NCI-H345 (cell line): ENCODE data around the gene DHRS12.

Experiments
- DNase-seq: peaks from one replicate; lab custom pipeline; 2025; lab: John Stamatoyannopoulos, UW

Gene DHRS12

GRCh38 chr13:51758691-51759090 is 45.3 kb downstream of the DHRS12 start:
- DNase-seq: no peak

GRCh38 chr13:51756651-51757050 is 47.3 kb downstream of the DHRS12 start:
- no peak for DNase-seq

- no peak for DNase-seq
These were observed 56.2 kb downstream of the DHRS12 start for GRCh38 chr13:51747438-51748434.

GRCh38 chr13:51746802-51747201 is 57.2 kb downstream of the DHRS12 start:
- DNase-seq: no peak

- DNase-seq: no peak
These were observed 58.7 kb downstream of the DHRS12 start for GRCh38 chr13:51745243-51745642.

GRCh38 chr13:51742611-51743010 is 61.4 kb downstream of the DHRS12 start:
- DNase-seq: no peak

GRCh38 chr13:51742031-51742430 is 61.9 kb downstream of the DHRS12 start:
- no peak for DNase-seq

- DNase-seq: no peak
These were observed 63.3 kb downstream of the DHRS12 start for GRCh38 chr13:51740698-51741097.

- no peak for DNase-seq
These were observed 64.8 kb downstream of the DHRS12 start for GRCh38 chr13:51739027-51739764.

GRCh38 chr13:51738226-51738905 is 65.6 kb downstream of the DHRS12 start:
- no peak for DNase-seq

GRCh38 chr13:51737609-51738008 is 66.4 kb downstream of the DHRS12 start:
- DNase-seq: no peak

- DNase-seq: no peak
These were observed 69.2 kb downstream of the DHRS12 start for GRCh38 chr13:51734786-51735185.

GRCh38 chr13:51733374-51734298 is 70.3 kb downstream of the DHRS12 start:
- no peak for DNase-seq

GRCh38 chr13:51731759-51732158 is 72.2 kb downstream of the DHRS12 start:
- DNase-seq: no peak

- no peak for DNase-seq
These were observed 73.0 kb downstream of the DHRS12 start for GRCh38 chr13:51730927-51731326.

GRCh38 chr13:51729866-51730553 is 74.0 kb downstream of the DHRS12 start:
- no peak for DNase-seq

GRCh38 chr13:51728972-51729371 is 75.0 kb downstream of the DHRS12 start:
- no peak for DNase-seq

- DNase-seq: no peak
These were observed 75.7 kb downstream of the DHRS12 start for GRCh38 chr13:51728275-51728673.

GRCh38 chr13:51727634-51728274 is 76.2 kb downstream of the DHRS12 start:
- no peak for DNase-seq
